ENCODE measurements around the gene CNGA3.

DNA sequence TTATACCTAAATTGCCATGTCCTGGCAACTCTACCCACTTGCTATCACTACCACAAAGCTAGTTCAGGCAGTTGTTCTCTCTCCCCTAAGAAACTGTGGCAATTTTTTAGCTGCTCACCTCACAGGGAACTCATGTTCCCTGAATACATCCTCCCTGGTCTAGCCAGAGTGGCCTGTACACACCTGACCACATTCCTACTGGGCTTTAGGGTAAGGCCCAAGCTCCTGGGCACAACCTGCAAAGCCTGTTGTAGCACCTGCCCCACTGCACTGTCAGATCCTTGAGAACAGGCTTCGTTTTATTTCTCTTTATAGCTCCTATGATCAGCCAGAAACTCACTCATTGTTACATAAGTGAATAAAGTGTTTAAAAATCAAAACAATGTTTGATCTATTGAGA is 21.5 kb downstream of the CNGA3 start:
- TF ChIP-seq, protein P1, sequence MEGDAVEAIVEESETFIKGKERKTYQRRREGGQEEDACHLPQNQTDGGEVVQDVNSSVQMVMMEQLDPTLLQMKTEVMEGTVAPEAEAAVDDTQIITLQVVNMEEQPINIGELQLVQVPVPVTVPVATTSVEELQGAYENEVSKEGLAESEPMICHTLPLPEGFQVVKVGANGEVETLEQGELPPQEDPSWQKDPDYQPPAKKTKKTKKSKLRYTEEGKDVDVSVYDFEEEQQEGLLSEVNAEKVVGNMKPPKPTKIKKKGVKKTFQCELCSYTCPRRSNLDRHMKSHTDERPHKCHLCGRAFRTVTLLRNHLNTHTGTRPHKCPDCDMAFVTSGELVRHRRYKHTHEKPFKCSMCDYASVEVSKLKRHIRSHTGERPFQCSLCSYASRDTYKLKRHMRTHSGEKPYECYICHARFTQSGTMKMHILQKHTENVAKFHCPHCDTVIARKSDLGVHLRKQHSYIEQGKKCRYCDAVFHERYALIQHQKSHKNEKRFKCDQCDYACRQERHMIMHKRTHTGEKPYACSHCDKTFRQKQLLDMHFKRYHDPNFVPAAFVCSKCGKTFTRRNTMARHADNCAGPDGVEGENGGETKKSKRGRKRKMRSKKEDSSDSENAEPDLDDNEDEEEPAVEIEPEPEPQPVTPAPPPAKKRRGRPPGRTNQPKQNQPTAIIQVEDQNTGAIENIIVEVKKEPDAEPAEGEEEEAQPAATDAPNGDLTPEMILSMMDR (IDR thresholded peaks at IDR 0.05) = no peak
- TF ChIP-seq POLR2A (IDR thresholded peaks at IDR 0.05) = no peak
